Measurements from ENCODE around the gene ASB1.
A peak's percentile ranks its signal among the peaks of the same experiment; 100 is the strongest.

ASB1 gene

DNA sequence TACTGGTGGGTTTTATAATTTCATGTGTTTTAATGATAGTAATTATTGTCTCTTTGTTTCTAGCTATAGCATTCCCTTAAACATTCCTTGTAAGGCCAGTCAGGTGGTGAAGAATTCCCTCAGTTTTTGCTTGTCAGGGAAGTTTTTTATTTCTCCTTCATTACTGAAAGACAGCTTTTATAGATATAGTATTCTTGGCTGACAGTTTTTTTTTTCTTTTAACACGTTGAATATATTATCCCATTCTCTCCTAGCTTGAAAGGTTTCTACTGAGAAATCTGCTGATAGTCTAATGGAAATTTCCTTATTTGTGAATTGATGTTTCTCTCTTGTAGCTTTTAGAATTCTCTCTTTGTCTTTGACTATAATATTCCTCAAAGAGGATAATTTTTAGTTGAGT, 46.8 kb downstream of the ASB1 start:
- FAIRE-seq: no peak

DNA sequence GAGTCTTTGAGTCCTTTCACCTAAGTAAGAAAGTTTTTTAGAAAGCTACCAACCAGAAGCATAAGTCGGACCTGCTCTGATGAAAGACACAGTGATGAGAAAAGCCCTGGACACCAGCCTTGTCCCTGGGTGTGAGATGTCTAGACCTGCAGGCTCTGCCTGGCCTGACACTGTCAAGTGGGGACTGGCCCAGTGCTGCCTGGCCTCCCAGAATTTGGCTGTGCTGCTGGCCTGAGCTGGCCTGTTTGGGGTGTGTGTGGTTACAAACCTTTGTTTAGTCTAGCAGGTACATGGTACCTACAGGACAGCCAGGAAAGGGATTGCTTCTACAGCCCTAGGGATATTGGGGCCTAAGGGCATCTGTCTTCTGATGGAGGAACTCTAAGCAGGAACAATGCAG, 48.3 kb downstream of the ASB1 start:
- no peak for FAIRE-seq

DNA sequence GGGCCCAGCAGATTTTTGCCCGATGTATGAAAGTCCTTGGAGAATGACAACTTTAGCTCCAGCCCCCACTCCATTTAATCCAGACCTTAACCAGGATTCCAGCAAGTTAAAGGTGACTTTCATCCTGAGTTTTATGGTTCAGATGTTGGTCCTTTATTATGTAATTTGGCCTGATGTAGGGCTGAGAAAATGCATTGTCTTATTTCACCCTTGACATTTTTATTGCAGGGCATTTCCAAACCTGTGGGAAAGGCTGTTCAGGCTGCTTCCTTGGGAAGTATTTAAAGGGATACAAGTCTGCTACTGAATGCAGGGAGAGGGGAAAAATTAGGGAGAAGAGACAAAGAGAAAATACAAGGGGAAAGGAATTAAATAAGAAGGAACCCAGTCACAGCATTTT, 48.8 kb downstream of the ASB1 start:
- FAIRE-seq: no peak

DNA sequence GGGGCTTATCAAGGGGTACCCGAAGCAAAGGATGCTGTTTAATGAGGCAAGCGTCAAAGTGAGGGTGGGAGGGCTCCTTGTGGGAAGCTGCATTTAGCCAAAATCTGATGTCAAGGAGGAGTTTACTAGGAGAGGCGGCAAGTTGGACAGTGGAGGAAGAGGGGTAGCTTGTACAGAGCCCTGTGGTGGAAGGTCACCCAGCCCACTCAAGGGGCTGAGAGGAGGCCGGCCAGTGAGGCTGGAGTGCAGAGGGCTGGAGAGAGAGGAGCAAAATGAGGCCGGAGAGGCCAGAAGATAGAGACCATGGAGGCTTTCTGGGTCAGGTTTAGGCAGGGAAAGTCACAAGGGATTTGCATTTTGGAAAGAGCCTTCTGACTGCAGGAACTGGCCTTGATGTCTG, 49.5 kb downstream of the ASB1 start:
- FAIRE-seq: no peak

DNA sequence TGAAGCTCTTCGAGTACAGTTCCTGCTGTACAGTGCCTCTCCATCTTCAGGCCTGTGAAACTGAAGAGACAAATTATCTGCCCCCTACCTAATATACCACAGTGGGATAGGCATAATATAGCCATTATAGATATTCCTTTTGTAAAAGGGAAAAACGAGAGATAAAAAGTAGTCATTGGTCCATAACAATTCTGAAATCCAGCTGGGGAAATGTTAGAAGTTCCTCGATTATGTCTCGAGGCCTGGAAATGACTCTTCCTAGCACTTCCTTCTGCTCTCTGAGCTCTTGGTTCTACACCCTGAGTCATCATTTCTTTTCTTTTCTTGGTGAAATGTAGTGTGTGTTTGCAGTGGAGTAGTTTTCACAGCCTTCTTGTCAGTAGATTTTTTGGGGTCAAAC, 51.5 kb downstream of the ASB1 start:
- FAIRE-seq: no peak

DNA sequence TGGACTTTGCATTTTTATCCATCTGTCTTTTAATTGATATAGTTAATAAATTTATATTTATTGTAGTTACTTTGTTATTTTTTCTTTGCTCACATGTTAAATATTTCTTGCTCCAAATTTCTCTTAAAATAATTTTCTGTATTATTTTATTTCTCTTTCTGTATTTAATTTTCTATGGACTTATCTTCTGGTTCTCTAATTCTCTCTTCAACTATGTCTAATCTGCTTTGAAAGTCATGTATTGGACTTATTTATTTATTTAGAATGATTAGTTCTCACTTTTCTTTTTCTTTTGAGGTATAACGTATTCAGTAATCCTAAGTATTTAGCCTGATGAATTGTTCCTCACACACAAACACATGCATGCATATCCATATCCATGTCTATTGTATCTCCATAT, 53.1 kb downstream of the ASB1 start:
- peak; percentile 68 for FAIRE-seq

DNA sequence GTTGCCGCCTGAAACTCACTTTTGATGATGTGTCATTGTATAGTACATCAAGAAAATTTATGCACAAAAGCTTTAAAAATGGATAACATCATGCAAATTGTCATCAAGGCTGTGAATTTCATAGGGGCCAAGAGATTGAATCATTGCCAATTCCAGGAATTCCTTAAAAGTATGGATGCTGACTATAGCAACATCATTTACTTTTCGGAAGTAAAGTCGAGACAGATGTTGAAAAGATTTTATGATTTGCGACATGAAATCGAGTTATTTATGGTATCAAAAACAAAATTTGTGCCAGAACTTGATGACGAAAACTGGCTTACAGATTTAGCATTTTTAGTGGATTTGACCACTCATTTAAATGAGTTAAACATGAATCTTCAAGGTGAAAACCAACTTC, 56.3 kb downstream of the ASB1 start:
- FAIRE-seq: no peak

DNA sequence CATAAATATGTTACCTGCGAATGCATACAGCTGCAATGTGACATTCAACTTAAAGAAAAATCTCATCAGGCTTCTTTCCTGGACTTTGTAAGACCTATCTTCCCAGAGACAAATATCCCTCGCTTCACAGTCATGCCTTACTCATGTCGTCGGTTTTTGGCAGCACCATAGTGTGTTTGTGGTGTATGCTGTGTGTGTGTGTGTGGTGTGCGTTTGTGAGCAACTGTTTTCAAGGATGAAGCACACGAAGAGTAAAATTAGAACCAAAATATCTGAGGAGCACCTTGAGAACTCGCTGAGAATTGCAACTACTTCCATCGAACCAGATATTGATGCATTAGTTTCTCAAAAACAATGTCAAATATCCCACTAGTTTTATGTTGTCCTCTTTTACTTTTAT, 56.9 kb downstream of the ASB1 start:
- FAIRE-seq: no peak

DNA sequence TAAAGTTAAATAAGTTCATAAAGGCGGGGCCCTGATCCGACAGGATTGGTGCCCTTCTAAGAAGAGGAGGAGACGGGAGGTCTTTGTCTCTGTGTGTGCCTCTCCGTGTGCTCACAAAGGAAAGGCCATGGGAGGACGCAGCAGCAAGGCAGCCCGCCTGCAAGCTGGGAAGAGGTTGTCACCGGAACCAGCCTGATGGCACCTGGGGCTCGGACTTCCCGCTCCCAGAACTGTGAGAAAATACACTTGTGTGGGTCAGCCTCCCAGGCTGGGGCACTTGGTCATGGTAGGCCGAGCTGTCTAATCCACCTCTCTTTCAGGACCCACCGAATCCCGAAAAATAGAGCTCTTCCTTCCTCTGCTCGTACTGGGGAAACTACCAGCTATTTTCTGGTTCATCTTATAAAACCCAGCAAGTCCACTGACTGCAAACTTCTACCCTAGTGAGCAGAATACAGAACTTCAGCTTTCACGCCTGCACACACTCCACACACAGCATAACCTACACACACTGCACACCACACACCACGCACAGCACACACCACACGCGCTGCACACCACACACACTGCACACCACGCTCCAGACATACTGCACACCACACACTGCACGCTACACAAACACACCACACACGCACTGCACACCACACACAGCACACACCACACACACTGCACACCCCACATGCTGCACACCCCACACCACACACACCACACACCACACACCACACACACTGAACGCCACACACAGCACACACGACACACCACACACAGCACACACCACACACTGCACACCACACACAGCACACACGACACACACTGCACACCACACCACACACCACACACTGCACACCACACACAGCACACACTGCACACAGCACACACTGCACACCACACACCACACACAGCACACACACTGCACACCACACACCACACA, 58.1 kb downstream of the ASB1 start:
- FAIRE-seq: no peak

DNA sequence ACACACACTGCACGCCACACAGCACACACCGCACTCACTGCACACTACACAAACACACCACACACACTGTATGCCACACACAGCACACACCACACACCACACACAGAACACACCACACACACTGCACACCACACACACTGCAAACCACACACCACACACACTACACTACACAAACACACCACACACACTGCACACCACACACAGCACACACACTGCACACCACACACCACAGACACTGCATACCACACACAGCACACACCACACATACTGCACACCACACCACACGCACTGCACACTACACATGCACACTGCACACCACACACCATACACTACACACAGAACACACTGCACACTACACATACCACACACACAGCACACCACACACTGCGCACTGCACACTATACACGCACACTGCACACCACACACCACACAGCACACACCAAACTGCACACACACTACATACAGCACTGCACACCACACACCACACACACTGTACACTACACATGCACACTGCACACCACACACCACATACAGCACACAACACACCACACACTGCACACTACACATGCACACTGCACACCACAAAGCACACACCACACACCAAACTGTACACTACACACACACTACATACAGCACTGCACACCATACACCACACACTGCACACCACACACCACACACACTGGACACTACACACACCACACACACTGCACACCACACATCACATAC, 59.6 kb downstream of the ASB1 start:
- no peak for FAIRE-seq

DNA sequence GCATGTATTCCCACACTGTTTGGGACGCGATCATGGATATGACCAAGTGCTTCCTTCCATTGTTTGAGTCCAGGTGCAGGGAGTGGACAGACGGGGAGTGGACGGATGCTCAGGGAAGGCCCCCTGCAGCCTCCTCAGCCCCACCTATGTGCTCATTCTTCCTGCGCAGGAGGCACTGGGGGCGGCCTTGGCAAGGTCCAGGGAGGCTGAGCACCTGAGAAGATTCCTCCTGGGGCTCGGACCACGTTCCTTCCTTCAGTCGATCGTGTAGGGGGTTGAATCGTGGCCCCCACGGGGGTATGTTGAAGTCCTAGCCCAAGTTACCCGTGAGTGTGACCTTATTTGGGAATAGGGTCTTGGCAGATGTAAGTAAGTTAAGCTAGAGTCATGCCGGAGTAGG, 60.4 kb downstream of the ASB1 start:
- FAIRE-seq: no peak

DNA sequence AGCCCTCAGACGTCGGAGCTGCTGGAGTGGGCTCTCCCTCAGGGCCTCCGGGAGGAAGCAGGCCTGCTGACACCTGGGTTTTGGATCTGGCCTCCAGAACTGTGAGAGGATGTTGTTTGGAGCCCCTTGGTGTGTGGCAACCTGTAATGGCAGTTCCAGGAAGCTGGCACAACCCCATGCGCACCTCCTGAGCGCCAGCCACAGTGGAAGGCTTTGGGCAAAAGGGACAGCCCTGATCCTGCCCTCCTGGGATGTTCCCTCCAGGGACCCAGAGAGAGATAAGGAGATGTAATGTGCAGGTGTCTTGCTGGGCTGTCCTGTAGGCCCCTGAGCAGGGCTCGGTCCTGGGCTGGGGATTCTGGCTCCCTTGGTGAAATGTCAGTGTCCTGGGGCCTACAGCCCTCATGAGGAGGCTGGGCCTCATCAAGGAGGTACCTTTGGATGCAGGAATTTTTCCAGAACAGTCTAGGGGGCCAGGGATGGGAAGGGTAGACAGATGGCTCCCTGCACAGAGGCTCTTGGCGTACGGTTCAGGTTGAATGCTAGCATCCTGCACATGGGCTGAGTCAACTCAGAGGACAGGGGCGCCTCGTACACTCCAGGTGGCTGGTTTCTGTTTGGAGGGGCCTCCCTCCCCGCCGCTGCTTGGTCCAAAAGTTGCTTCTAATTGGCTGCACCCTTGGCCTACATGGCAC, 61.1 kb downstream of the ASB1 start:
- FAIRE-seq: no peak

DNA sequence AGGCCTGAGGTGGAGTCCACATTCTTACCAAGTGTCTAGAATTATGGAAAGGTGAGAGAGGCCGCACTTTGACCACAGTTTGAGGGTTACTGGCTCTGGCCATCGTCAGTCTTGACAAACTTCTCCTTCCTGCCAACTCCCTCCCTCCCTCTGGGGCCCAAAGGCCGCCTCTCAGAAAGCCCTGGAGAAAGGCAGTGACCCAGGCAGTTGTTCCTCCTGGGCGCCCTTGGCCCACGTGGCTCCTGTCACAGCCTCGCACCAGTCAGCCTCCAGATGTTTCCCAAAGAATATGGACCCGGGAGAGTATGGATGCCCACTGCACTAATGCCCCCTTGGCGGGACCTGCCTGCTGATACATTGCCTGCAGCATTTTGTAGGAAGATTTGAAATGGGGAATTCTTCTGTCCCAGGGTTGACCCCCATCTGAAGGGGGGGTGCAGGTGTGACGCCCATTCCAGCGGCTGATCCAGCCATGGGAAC, 61.7 kb downstream of the ASB1 start:
- FAIRE-seq: no peak

DNA sequence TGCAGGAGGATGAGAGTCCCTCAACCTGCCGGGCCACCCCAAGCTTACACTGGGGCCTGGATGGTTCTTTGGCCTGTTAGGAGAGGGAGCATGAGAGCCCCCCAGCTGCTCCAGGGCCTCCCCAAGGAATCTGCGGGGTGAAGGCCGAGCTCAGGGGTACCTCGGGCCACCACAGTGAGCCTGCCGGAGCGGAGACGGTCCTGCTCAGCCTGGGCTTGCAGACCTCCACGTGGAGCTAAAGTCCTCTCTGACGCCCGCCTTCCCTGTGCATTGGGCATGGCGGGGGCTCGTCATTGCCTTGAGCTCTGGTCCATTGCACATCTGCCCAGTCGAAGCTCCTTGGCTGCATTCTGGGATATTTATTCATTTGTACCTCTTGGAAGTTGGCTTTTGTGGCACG, 62.7 kb downstream of the ASB1 start:
- no peak for FAIRE-seq

DNA sequence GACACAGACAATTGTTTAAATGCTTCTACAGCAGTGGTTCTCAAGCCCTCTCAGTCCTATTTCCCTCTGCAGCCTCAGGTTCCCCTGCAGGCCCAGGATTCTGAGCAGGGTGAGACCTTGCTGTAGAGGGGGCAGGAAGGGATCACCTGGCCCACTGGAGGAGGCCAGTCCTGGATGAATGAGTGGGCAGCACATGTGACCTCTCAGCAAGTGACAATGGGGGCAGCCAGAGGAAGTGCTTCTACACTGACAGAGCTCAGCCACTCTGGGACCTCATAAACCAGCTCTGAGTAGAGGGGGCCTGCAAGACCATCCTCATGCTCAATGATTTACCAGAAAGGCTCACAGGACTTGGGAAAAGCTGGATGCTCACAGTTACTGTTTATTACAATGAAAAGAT, 63.2 kb downstream of the ASB1 start:
- FAIRE-seq: no peak

DNA sequence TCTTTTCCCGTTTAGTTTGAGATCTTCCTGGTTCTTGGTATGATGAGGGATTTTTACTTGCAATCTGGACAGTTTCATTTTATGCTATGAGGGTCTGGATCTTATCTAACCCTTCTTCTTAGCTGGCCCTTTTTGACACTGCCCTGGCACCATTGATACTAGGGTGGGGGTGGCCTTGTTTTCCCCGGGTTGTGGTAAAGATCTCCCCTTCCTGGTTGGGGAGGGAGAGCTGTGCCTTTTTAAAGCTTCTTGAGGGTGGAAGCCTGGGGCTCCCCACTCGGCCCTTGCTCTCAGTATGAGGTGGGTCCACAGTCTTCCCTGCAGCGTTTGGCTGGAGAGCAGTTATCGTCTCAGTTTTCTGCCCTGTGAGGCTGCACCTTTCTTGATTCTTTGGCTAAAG, 66.1 kb downstream of the ASB1 start:
- no peak for FAIRE-seq

DNA sequence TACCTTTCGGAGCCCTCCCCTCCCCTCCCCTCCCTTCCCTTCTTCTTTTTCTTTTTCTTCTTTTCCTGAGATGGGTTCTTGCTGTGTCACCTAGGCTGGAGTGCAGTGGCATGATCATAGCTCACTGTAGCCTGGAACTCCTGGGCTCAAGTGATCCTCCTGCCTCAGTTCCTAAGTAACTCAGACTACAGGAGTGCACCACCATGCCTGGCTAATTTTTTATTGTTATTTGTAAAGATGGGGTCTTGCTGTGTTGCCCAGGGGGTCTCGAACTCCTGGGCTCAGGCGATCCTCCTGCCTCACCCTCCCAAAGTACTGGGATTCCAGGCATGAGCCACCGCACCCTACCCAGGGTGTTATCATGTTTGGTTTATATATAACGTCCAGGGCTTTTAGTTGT, 66.7 kb downstream of the ASB1 start:
- no peak for FAIRE-seq

DNA sequence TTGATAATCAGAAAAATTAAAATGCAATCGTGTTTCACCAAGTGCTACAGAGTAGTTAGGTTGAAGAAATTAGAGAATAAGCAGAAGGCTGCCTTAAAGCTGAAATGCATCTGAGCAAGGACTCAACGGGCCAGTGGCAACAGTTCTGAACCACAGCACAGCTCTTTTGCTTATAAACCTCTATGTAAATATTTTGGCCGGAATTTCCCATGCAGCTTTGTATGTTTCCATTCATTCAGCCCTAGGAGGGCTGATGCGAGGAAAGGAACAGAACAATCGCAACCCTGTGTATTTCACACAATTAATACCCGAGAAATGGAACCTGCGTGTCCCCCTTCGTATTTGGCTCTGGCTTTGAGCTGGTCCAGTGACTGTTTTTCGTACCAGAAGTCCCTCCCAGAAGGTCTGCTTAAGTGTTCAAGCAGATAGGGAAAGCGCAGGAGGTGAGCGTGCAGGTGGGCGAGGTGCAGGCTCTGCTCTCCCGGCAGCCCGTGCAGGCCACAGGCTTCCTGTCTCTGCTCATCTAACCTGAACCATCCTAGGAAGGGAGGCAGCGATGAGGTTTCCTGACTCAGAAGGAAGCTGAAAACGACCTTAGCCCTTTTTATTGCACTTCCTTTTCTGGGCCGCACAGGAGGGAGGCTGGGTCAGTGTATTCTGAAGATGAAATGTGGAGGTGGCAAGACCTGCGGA, 67.3 kb downstream of the ASB1 start:
- FAIRE-seq: no peak

DNA sequence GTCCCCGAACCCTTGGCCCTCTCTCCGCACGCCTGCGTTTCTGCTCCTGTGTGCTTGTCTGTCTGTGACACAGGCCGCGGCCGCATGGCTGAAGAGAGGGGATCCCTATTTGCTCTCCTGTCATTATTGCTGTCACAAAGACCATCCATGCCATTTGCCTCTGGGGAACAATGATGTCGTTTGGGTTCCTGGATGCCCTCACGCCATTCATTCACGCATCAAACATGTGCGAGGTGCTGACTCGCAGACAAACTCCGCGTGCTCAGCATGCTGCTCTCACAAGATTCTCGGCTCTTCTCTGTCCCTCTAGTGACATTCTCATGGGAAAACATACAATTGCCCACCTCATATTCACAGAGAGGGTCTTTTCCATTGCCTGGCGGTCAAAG, 67.8 kb downstream of the ASB1 start:
- FAIRE-seq: no peak

DNA sequence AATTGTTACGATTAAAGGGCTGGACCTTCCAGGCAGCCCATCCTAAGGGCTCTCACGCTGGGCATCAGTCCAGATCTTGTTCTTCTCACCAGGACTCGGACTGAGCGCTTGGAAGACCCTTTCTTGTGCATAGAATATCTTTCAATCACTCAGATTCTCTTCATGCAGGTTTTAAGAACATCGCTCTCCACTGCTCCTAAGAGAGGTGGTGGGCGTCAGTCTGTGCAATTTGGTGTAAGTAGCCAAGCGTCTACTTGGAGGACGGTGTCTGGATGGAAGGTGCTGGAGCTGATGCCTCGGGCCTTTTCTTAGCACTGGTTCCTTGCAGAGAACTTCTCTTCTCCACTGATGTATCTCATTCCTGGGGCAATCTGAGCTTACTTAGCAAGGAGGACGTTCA, 68.7 kb downstream of the ASB1 start:
- no peak for FAIRE-seq

DNA sequence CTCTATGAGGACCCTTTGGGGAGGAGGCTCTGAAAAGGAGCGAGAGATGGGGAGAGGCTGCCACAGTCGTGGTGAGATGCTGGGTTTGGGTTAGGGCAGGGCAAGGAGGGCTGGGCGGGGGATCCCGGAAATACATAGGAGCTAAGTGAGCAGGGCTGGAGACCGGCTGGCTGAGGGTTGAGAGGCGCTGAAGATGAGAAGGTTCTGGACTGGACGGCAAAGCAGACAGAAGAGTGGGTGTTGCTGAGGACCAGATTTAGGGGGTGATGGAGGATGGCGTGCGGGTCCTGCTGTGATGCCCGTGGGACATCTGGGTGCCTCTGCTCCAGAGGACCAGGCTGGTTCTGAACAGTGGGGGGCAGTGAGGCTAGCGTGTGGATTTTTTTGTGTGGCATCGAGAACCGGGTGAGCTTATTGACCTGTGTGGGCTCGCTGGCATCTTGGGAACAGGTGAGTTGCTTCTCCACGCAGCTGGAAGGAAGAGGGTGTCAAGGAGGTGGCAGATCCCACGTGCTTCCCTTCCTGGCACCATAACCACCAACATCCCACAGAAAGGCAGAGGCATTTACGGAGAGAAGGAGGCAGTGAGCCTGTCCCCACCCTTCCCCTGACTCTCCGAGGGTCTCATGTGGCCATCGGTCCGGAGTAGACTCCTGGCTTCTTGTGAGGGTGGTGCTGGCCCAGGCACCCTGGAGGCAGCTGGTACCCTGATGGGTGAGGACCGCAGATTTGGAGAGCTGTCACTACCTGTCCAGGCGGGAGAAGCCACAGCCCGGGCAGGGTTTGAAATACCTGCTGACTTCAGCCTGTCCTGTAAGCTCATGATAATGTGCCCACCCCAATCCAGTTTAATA, 70.3 kb downstream of the ASB1 start:
- FAIRE-seq: no peak

DNA sequence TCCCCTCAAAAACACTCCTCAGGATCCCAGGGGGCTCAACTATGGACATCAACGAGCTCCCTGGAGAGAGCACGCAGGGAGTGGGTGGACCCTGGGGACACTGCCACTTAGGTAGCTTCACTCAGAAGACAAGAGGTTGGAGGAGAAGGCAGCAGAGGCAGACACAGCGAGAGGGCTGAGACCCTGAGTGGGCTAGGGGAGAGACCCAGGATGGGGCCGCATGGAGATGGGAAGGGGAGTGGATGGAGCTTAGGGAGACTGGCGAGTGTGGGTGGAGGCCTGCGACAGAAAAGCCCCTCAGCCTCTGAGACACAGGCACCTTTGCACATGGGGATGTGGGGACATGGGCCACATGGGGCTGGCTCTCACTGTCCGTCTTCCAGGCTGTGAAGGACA, 70.9 kb downstream of the ASB1 start:
- FAIRE-seq: no peak
